HG02571 (cell line): ENCODE data around the gene ANTXR1.

Source experiments
- ATAC-seq: cut with Tn5 transposase; IDR thresholded peaks from one replicate; pipeline ENCODE4 v1.9.1; 2021; ENCODE audit warnings: mild to moderate bottlenecking, moderate library complexity; ENCODE audit not compliant: unreplicated experiment

The ANTXR1 gene

DNA sequence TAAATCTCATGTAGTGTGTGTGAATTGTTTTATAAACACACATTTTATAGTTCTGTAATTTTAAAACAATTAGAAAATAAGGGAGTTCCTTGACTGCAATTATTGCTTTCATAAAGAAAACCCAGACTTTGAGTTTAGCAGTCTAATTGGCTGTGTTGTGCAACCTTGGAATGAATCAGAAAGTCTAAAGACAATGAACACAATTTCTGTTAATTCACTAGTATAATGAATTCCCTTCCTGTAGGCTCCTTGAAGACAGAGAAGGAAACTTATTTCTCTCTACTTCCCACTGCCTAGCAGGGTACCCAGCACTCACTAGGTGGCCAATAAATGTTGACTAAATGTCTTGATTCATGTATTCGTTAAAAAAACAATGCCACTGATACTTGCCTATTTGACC lies 79.9 kb downstream of the ANTXR1 start:
- no peak for ATAC-seq

GRCh38 chr2:69095305-69095704 lies 82.3 kb downstream of the ANTXR1 start:
- ATAC-seq: no peak

GRCh38 chr2:69096326-69097095 lies 83.5 kb downstream of the ANTXR1 start:
- ATAC-seq: no peak

DNA sequence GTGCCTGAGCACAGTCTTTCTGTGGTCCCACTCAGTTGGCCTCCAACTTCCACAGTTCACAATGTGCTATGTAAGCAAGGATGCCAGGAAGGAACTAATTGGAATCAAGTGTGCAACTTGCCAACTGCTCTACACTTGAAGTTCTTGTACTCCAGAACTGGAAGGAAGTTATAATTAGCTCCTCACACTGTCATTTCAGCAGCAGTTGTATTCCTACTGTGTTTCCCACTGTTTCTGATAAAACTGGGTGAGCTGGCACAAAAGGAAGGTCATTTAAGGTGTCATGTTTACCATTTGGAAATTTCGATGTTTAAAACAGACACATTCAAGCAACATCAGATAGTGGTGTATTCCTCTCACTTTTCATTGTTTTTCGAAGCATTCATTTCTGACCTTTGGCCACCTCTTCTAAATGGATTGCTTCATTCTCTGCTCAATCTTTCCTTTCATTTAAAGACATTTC lies 84.2 kb downstream of the ANTXR1 start:
- no peak for ATAC-seq

- ATAC-seq: no peak
Observed at GRCh38 chr2:69097891-69098655, 85.1 kb downstream of the ANTXR1 start.

- ATAC-seq: no peak
Observed at GRCh38 chr2:69099541-69099940, 86.6 kb downstream of the ANTXR1 start.

- ATAC-seq: no peak
Observed at GRCh38 chr2:69100220-69100723, 87.3 kb downstream of the ANTXR1 start.

- ATAC-seq: no peak
Observed at GRCh38 chr2:69102041-69102593, 89.1 kb downstream of the ANTXR1 start.

GRCh38 chr2:69103419-69103818 lies 90.4 kb downstream of the ANTXR1 start:
- no peak for ATAC-seq

GRCh38 chr2:69104261-69104660 lies 91.3 kb downstream of the ANTXR1 start:
- ATAC-seq: no peak

DNA sequence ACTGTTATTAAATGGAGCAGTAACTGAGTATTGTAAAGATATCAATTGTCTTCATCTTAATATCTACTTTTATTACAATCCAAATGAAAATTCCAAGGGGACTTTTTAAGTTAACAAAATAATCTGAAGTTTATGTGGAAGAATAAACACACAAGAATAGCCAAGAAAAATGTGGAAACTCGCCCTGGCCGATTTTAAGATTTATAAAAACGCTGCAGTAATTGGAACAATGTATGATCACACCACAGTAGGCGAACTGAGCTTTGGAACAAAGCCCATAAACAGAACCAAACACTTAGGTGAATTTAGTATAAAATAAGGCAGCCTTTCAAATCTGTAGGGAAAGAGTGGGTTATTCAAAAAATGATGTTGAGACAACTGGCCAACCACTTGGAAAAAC lies 96.3 kb downstream of the ANTXR1 start:
- ATAC-seq: no peak

GRCh38 chr2:69111076-69111475 lies 98.1 kb downstream of the ANTXR1 start:
- ATAC-seq: no peak

- ATAC-seq: no peak
Observed at GRCh38 chr2:69113627-69114026, 100.6 kb downstream of the ANTXR1 start.

DNA sequence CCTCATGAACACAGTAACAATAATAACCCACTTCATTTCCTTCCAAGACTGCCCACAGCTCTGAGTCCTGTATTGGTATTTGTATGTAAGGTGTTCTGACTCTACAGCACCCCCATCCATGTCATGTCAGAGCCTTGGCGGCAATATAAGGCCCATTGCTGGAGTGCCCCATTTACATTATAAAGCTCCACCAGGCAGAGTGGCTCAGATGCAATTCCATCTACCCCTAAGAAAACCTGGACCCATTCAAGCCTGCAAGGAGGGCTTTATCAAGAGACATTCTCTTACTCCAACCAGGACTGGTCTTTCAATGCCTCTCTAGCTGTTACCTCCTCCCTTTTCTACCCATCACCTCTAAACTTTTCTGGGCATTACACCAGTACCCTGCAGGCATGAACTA lies 101.6 kb downstream of the ANTXR1 start:
- no peak for ATAC-seq

DNA sequence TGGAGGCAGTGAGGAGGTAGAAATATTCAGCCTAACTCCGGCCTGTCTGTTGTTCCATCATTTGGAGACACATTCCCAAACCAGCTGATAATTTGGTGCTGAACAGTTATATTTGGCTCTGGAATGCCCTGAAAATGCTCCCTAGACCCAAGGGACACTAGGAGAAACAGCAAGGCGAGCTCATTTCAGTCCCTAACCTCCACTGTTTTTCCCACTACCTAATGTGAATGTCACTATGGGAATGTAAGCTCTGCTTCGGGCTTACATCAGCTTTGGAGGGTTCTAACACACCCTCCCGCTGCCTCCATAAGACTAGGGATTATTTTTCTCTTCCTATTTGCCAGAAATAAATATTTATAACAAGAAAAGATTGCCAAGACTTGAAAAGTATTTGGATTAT lies 103.5 kb downstream of the ANTXR1 start:
- no peak for ATAC-seq

GRCh38 chr2:69118609-69119008 lies 105.6 kb downstream of the ANTXR1 start:
- ATAC-seq: no peak

DNA sequence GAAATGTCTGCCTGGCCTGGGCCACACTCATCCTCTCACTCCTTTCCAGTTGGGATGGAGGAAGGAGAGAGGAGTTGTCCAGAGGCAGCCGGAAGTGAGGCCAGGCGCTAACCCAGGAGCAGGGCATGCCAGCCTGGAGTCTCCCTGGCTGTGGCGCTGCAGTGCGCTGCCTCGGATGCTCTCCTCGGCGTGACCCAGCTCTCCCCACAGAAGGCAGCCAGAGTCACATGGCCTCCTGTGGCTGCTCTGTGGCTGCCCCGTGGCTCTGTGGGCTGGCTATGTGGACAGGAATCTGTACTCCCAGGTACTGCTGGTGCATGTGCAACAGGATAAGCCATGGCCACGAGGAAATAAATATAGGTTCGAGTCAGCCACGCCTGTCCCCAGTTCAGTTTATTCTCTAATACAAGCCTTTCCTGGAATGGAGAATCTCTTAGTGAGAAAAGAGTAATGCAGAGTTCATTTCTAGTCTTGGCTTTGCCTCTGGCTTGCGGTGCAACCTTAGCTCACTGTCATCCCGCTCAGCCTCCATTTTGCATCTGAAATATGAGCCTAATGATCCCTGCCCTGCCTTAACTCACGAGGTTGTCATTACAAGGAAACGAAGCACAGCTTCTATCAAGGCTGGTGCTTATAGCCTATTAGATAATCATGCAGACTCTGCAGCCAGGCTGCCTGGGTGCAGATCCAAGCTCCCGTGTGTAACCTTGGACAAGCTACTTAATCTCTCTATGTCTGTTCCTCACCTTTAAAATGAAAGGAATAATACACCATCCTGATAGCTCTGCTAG lies 106.3 kb downstream of the ANTXR1 start:
- ATAC-seq: no peak

DNA sequence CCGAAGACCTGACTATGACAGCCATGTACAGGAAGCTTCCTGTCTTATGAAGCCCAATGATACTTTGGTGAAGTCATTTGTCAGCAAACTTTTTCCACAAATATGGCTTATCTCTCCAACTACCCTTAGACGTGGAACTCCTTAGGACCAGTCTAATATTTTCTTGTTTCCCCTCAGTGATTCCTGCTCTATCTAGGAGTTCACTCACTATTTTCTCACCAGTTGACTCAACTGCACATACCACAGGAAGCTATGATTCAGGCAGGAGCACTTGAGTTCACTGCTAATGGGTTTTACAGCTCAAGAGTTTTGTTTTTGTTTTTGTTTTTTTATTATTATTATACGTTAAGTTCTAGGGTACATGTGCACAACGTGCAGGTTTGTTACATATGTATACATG lies 109.3 kb downstream of the ANTXR1 start:
- no peak for ATAC-seq

- no peak for ATAC-seq
Observed at GRCh38 chr2:69123182-69123581, 110.2 kb downstream of the ANTXR1 start.

DNA sequence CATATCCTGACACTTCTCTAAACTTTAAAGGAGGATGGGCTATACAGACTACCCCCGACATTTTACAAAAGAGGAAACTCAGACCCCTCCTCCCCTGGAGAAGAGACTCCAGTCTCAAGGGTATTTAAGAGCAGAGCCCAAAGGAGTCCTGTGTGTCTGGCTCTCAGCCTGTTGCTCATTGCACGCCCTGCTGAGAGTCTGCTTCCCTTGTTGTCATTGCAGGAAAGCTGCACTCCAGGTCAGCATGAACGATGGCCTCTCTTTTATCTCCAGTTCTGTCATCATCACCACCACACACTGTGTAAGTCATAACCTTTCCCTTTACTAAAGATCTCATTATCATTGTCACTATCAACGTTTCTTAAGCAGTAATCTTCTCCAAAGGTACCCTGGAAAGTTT lies 111.4 kb downstream of the ANTXR1 start:
- ATAC-seq: no peak

- ATAC-seq: no peak
Observed at GRCh38 chr2:69125816-69126215, 112.8 kb downstream of the ANTXR1 start.
